Measurements from ENCODE around the gene CCDC88C. TPM values are rescaled to one million over a fixed set of nuclear protein-coding genes. Genes with fewer than 3 reads are reported as not detected.

The CCDC88C gene
- total and polyA plus RNA-seq, 8 donors, result 26.2 to 41.8 (median 31.6) TPM

- H3K4me1 ChIP-seq, result peaks cover 23 to 97% of the 10 kb centered on the region in 2 donors
- no peaks in the 10 kb centered on the region for H3K36me3 ChIP-seq
- DNase-seq (no peak), ATAC-seq (no peak)
- peak overlapping the region; percentile 72 to 80 for H3K27ac ChIP-seq
- TF ChIP-seq CTCF (IDR thresholded peaks at IDR 0.05), result no peak
- no peak overlapping the region for H3K4me3 ChIP-seq
- H3K27me3 ChIP-seq, result no peaks in the 10 kb centered on the region
- no peaks in the 10 kb centered on the region for H3K9me3 ChIP-seq
- intact Hi-C loops (cut with DNase I), result no loop called here
Observed at GRCh38 chr14:91401751-91402150, 15.9 kb downstream of the CCDC88C start.

GRCh38 chr14:91400696-91401095, 16.9 kb downstream of the CCDC88C start:
- TF ChIP-seq CTCF (IDR thresholded peaks at IDR 0.05), result no peak
- no peaks in the 10 kb centered on the region for H3K9me3 ChIP-seq
- peak overlapping the region in 1 of 2 donors; percentile 84 for H3K27ac ChIP-seq
- DNase-seq (no peak), ATAC-seq (no peak)
- no peaks in the 10 kb centered on the region for H3K27me3 ChIP-seq
- H3K36me3 ChIP-seq, result no peaks in the 10 kb centered on the region
- H3K4me3 ChIP-seq, result no peak overlapping the region
- intact Hi-C loops (cut with DNase I), result no loop called here
- peaks cover 26 to 97% of the 10 kb centered on the region in 2 donors for H3K4me1 ChIP-seq

- no peak for TF ChIP-seq CTCF (IDR thresholded peaks at IDR 0.05)
Observed at GRCh38 chr14:91399868-91400640, 17.6 kb downstream of the CCDC88C start.

GRCh38 chr14:91398707-91399106, 18.9 kb downstream of the CCDC88C start:
- Histone ChIP-seq H3K9me3 (no peaks in the 10 kb centered on the region), H3K4me3 (no peak overlapping the region), H3K27ac (peak overlapping the region in 1 of 2 donors; percentile 84), H3K36me3 (no peaks in the 10 kb centered on the region), H3K4me1 (peaks cover 26 to 88% of the 10 kb centered on the region in 2 donors), H3K27me3 (no peaks in the 10 kb centered on the region)
- ATAC-seq (peak; percentile 52), DNase-seq (no peak)
- intact Hi-C loops (cut with DNase I), result no loop called here
- TF ChIP-seq CTCF (IDR thresholded peaks at IDR 0.05), result no peak

More at GRCh38 chr14:91399868-91400640, 17.6 kb downstream of the CCDC88C start:
- peak overlapping the region in 1 of 2 donors; percentile 24 for H3K4me3 ChIP-seq
- H3K4me1 ChIP-seq, result peaks cover 26 to 97% of the 10 kb centered on the region in 2 donors
- no peaks in the 10 kb centered on the region for H3K27me3 ChIP-seq
- H3K27ac ChIP-seq, result peak overlapping the region in 1 of 2 donors; percentile 84
- H3K9me3 ChIP-seq, result no peaks in the 10 kb centered on the region
- ATAC-seq (no peak), DNase-seq (no peak)
- no peaks in the 10 kb centered on the region for H3K36me3 ChIP-seq
- intact Hi-C loops (cut with DNase I), result no loop called here

GRCh38 chr14:91397965-91398591, 19.5 kb downstream of the CCDC88C start:
- DNase-seq (no peak), ATAC-seq (no peak)
- Histone ChIP-seq H3K4me1 (peaks cover 26 to 88% of the 10 kb centered on the region in 2 donors), H3K36me3 (no peaks in the 10 kb centered on the region), H3K27me3 (no peaks in the 10 kb centered on the region), H3K27ac (peak overlapping the region; percentile 26 to 84), H3K9me3 (no peaks in the 10 kb centered on the region), H3K4me3 (no peak overlapping the region)
- TF ChIP-seq CTCF (IDR thresholded peaks at IDR 0.05), result no peak
- intact Hi-C loops (cut with DNase I), result no loop called here

Measured in left lung (tissue), 10 donors.